MM.1S (cell line): ENCODE results near the gene C1QB.

ENCODE experiments used
- DNase-seq: peaks from one replicate; pipeline ENCODE4 v3.0.0-alpha.2; 2015
- H2AFZ ChIP-seq: fragments of 300-600 bp; sonication (generic); 2 replicates; pipeline ENCODE4 v1.6.0; 2016; ENCODE audit warnings: antibody characterized with exemption, low read length
- H3F3A ChIP-seq: fragments of 300-600 bp; sonication (generic); 2 replicates; pipeline ENCODE4 v1.6.1; 2016; ENCODE audit warnings: mild to moderate bottlenecking, antibody characterized with exemption, low read length, moderate library complexity, mixed read lengths; ENCODE audit not compliant: insufficient read depth
- H3K27ac ChIP-seq: fragments of 300-600 bp; sonication (generic); 2 replicates; pipeline ENCODE4 v1.5.1; 2016; ENCODE audit warnings: mild to moderate bottlenecking, low read length
- H3K27me3 ChIP-seq: fragments of 300-600 bp; sonication (generic); replicated peaks from 2 replicates; pipeline ENCODE4 v1.6.0; 2016; ENCODE audit warnings: low read length; ENCODE audit not compliant: insufficient read depth
- H3K36me3 ChIP-seq: fragments of 300-600 bp; sonication (generic); replicated peaks from 2 replicates; pipeline ENCODE4 v1.6.1; 2016; ENCODE audit warnings: mild to moderate bottlenecking, low read length, mixed read lengths; ENCODE audit not compliant: insufficient read depth
- H3K4me1 ChIP-seq: fragments of 300-600 bp; sonication (generic); 2 replicates; pipeline ENCODE4 v1.6.1; 2016; ENCODE audit warnings: low read length, mixed read lengths
- H3K4me2 ChIP-seq: fragments of 300-600 bp; sonication (generic); 2 replicates; pipeline ENCODE4 v1.6.0; 2016; ENCODE audit warnings: low read depth, low read length
- H3K4me3 ChIP-seq: fragments of 300-600 bp; sonication (generic); 2 replicates; pipeline ENCODE4 v1.5.1; 2016; ENCODE audit warnings: low read length, mixed read lengths
- H3K79me2 ChIP-seq: fragments of 300-600 bp; sonication (generic); 2 replicates; pipeline ENCODE4 v1.6.1; 2016; ENCODE audit warnings: mixed run types, low read length, mixed read lengths
- H3K9ac ChIP-seq: fragments of 300-600 bp; sonication (generic); 2 replicates; pipeline ENCODE4 v1.6.1; 2016; ENCODE audit warnings: low read length, mixed read lengths
- H3K9me2 ChIP-seq: fragments of 300-600 bp; sonication (generic); replicated peaks from 2 replicates; pipeline ENCODE4 v1.6.1; 2016; ENCODE audit warnings: mild to moderate bottlenecking, low read length, mixed read lengths; ENCODE audit not compliant: insufficient read depth
- H3K9me3 ChIP-seq: fragments of 300-600 bp; sonication (generic); replicated peaks from 2 replicates; pipeline ENCODE4 v1.6.1; 2016; ENCODE audit warnings: mild to moderate bottlenecking, low read length, mixed read lengths; ENCODE audit not compliant: insufficient read depth
- H4K20me1 ChIP-seq: fragments of 300-600 bp; sonication (generic); 2 replicates; pipeline ENCODE4 v1.6.1; 2016; ENCODE audit warnings: mild to moderate bottlenecking, low read length, moderate library complexity, mixed read lengths; ENCODE audit not compliant: insufficient read depth
- EZH2 ChIP-seq: fragments of 300-600 bp; sonication (generic); optimal IDR thresholded peaks from 2 replicates; pipeline ENCODE3; 2017; ENCODE audit warnings: low read depth, mild to moderate bottlenecking, antibody characterized with exemption, low read length, mixed read lengths
- EZH2phosphoT487 ChIP-seq: fragments of 300-600 bp; sonication (generic); IDR thresholded peaks from 2 replicates; pipeline ENCODE4 v1.6.1; 2018; ENCODE audit warnings: antibody characterized with exemption, low read length
- TF ChIP-seq, protein P1 (sequence below): fragments of 300-600 bp; sonication (generic); IDR thresholded peaks from 2 replicates; pipeline ENCODE4 v1.5.1; 2016; ENCODE audit warnings: antibody characterized with exemption, low read length, mixed read lengths

The C1QB gene

DNA sequence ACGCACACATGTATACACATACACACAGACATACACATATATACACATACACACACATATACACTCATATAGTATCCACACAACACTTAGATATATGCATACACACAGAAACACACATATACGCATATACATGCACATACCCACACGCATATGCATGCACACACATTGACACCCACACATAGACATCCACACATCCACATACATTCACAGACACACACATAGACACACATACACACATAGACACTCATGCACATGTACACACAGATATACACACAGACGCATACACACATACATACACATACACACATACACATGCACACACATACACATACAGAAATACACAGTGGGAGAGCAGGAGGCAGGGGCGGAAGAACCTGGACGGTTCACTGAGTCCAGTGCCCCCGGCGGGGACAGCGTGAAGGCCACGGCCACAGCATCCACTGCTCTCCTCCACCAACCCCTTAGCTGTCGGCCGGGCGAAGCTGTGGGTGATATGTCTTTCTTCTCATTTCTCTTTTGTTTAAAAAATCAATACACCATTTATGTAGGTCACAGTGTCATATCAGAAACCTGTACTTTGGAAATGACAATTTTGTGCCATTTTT, 2.8 kb upstream of the C1QB start:
- Histone ChIP-seq H4K20me1 (no peaks in the 10 kb centered on the region), H2AFZ (no peak overlapping the region), H3K9ac (no peak overlapping the region), H3K4me1 (no peaks in the 10 kb centered on the region), H3F3A (no peaks in the 10 kb centered on the region), H3K79me2 (no peaks in the 10 kb centered on the region), H3K9me2 (no peaks in the 10 kb centered on the region), H3K4me3 (no peak overlapping the region), H3K27ac (no peak overlapping the region), H3K9me3 (no peaks in the 10 kb centered on the region), H3K4me2 (no peak overlapping the region), H3K36me3 (no peaks in the 10 kb centered on the region), H3K27me3 (peaks cover 98% of the 10 kb centered on the region)
- TF ChIP-seq EZH2 (no peak), EZH2phosphoT487 (no peak)
- TF ChIP-seq, protein P1, sequence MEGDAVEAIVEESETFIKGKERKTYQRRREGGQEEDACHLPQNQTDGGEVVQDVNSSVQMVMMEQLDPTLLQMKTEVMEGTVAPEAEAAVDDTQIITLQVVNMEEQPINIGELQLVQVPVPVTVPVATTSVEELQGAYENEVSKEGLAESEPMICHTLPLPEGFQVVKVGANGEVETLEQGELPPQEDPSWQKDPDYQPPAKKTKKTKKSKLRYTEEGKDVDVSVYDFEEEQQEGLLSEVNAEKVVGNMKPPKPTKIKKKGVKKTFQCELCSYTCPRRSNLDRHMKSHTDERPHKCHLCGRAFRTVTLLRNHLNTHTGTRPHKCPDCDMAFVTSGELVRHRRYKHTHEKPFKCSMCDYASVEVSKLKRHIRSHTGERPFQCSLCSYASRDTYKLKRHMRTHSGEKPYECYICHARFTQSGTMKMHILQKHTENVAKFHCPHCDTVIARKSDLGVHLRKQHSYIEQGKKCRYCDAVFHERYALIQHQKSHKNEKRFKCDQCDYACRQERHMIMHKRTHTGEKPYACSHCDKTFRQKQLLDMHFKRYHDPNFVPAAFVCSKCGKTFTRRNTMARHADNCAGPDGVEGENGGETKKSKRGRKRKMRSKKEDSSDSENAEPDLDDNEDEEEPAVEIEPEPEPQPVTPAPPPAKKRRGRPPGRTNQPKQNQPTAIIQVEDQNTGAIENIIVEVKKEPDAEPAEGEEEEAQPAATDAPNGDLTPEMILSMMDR = no peak
- no peak for DNase-seq

GRCh38 chr1:22651941-22652856, 837 bp upstream of the C1QB start:
- Histone ChIP-seq H3F3A (no peaks in the 10 kb centered on the region), H3K27me3 (peaks cover 98% of the 10 kb centered on the region), H3K4me3 (no peak overlapping the region), H3K4me1 (no peaks in the 10 kb centered on the region), H3K27ac (no peak overlapping the region), H3K9me2 (no peaks in the 10 kb centered on the region), H4K20me1 (no peaks in the 10 kb centered on the region), H3K79me2 (no peaks in the 10 kb centered on the region), H3K36me3 (no peaks in the 10 kb centered on the region), H2AFZ (no peak overlapping the region), H3K9ac (no peak overlapping the region), H3K4me2 (no peak overlapping the region), H3K9me3 (no peaks in the 10 kb centered on the region)
- no peak for DNase-seq
- TF ChIP-seq EZH2 = no peak
- no peak for TF ChIP-seq EZH2phosphoT487
- TF ChIP-seq, protein P1 = no peak

GRCh38 chr1:22654692-22655091, 1.7 kb downstream of the C1QB start:
- no peak for TF ChIP-seq EZH2phosphoT487
- TF ChIP-seq EZH2 = no peak
- TF ChIP-seq, protein P1 = no peak
- Histone ChIP-seq H4K20me1 (no peaks in the 10 kb centered on the region), H3K4me1 (no peaks in the 10 kb centered on the region), H3K27me3 (peaks cover 95% of the 10 kb centered on the region), H3K4me2 (no peak overlapping the region), H3K36me3 (no peaks in the 10 kb centered on the region), H3K9me3 (no peaks in the 10 kb centered on the region), H3F3A (no peaks in the 10 kb centered on the region), H3K79me2 (no peaks in the 10 kb centered on the region), H2AFZ (no peak overlapping the region), H3K9ac (no peak overlapping the region), H3K4me3 (no peak overlapping the region), H3K27ac (no peak overlapping the region), H3K9me2 (no peaks in the 10 kb centered on the region)
- DNase-seq = no peak
